GM23338 (cell line): ENCODE results near the gene ELMOD3.

Source experiments
- EZH2 ChIP-seq: fragments of 200-600 bp; sonication (generic); IDR thresholded peaks from one replicate; pipeline ENCODE4 v1.8.0; 2017; ENCODE audit warnings: antibody characterized with exemption, mild to moderate bottlenecking, low read depth; ENCODE audit not compliant: unreplicated experiment
- POLR2AphosphoS5 ChIP-seq: IDR thresholded peaks from 2 replicates; pipeline ENCODE4 v1.6.1; 2016; ENCODE audit warnings: antibody characterized with exemption, low read depth
- TF ChIP-seq, protein P1 (sequence below), 2 experiments: fragments of 200-600 bp in 1 of 2; sonication (generic) in 1 of 2; conservative IDR thresholded peaks; 2 replicates each; pipeline versions ENCODE4 v1.5.1 to v1.6.1; 2016 to 2017; ENCODE audit warnings: antibody characterized with exemption in 2 of 2, low read depth in 2 of 2, mild to moderate bottlenecking in 2 of 2, moderate library complexity in 1 of 2
- TF ChIP-seq, protein P2 (sequence below): IDR thresholded peaks from one replicate; pipeline ENCODE4 v1.6.1; 2018; ENCODE audit warnings: antibody characterized with exemption; ENCODE audit not compliant: unreplicated experiment

DNA sequence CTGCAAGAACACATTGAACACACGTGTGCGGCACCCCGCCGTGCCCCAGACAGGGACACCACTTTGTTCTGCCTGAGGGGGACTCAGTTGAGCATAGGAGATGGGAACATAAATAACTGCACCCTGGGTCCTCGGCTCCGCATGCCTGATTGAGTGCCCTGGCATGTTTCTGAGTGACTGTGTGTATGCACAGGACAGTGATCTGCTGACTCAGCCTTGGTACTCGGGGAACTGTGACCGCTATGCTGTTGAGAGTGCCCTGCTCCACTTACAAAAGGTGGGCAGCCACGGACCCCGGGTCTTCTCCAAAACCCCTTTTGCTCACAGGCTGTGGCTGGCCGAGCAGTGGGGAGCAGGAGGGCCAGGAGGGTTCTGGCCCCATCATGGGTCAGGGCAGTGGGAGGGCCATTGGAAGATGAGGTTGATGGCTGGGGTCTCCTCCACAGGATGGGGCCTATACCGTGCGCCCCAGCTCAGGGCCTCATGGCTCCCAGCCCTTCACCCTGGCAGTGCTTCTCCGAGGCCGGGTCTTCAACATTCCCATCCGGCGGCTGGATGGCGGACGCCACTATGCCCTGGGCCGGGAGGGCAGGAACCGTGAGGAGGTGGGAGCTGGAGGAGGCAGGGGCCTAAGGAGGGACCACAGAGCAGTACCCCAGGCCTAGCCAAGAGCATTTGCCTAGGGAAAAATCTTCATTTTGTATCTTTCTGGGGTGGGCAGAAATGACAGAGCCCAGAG is 80.8 kb downstream of the ELMOD3 start:
- TF ChIP-seq, protein P1, sequence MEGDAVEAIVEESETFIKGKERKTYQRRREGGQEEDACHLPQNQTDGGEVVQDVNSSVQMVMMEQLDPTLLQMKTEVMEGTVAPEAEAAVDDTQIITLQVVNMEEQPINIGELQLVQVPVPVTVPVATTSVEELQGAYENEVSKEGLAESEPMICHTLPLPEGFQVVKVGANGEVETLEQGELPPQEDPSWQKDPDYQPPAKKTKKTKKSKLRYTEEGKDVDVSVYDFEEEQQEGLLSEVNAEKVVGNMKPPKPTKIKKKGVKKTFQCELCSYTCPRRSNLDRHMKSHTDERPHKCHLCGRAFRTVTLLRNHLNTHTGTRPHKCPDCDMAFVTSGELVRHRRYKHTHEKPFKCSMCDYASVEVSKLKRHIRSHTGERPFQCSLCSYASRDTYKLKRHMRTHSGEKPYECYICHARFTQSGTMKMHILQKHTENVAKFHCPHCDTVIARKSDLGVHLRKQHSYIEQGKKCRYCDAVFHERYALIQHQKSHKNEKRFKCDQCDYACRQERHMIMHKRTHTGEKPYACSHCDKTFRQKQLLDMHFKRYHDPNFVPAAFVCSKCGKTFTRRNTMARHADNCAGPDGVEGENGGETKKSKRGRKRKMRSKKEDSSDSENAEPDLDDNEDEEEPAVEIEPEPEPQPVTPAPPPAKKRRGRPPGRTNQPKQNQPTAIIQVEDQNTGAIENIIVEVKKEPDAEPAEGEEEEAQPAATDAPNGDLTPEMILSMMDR (conservative IDR thresholded peaks at IDR 0.05; ENCODE audit: low read depth in 2 of 2) = no peak
- no peak for TF ChIP-seq POLR2AphosphoS5
- TF ChIP-seq, protein P2, sequence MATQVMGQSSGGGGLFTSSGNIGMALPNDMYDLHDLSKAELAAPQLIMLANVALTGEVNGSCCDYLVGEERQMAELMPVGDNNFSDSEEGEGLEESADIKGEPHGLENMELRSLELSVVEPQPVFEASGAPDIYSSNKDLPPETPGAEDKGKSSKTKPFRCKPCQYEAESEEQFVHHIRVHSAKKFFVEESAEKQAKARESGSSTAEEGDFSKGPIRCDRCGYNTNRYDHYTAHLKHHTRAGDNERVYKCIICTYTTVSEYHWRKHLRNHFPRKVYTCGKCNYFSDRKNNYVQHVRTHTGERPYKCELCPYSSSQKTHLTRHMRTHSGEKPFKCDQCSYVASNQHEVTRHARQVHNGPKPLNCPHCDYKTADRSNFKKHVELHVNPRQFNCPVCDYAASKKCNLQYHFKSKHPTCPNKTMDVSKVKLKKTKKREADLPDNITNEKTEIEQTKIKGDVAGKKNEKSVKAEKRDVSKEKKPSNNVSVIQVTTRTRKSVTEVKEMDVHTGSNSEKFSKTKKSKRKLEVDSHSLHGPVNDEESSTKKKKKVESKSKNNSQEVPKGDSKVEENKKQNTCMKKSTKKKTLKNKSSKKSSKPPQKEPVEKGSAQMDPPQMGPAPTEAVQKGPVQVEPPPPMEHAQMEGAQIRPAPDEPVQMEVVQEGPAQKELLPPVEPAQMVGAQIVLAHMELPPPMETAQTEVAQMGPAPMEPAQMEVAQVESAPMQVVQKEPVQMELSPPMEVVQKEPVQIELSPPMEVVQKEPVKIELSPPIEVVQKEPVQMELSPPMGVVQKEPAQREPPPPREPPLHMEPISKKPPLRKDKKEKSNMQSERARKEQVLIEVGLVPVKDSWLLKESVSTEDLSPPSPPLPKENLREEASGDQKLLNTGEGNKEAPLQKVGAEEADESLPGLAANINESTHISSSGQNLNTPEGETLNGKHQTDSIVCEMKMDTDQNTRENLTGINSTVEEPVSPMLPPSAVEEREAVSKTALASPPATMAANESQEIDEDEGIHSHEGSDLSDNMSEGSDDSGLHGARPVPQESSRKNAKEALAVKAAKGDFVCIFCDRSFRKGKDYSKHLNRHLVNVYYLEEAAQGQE = no peak
- TF ChIP-seq EZH2 = no peak
